ENCODE data around the gene ERC1. TPM values are rescaled to one million over a fixed set of nuclear protein-coding genes. Genes with fewer than 3 reads are reported as not detected.
A peak's percentile ranks its signal among the peaks of the same experiment; 100 is the strongest.

Gene ERC1
- total RNA-seq, 1 donor from 2014 or later, result 40.1 TPM

- no peak for DNase-seq
Observed at GRCh38 chr12:1493781-1494565, 502.9 kb downstream of the ERC1 start.

- DNase-seq, result no peak
Observed at GRCh38 chr12:1494856-1495255, 503.8 kb downstream of the ERC1 start.

- DNase-seq, result no peak
Observed at GRCh38 chr12:1496162-1496900, 505.3 kb downstream of the ERC1 start.

- DNase-seq, result no peak
Observed at GRCh38 chr12:1497161-1497560, 506.1 kb downstream of the ERC1 start.

GRCh38 chr12:1498199-1498740 is 507.2 kb downstream of the ERC1 start:
- no peak for DNase-seq

- DNase-seq, result no peak
Observed at GRCh38 chr12:1499351-1499750, 508.3 kb downstream of the ERC1 start.

- no peak for DNase-seq
Observed at GRCh38 chr12:1500095-1500801, 509.2 kb downstream of the ERC1 start.

GRCh38 chr12:1501001-1501400 is 510.0 kb downstream of the ERC1 start:
- DNase-seq, result no peak

GRCh38 chr12:1501695-1502378 is 510.8 kb downstream of the ERC1 start:
- DNase-seq, result no peak

- peak; percentile 59 for DNase-seq
Observed at GRCh38 chr12:1502379-1502720, 511.3 kb downstream of the ERC1 start.

- no peak for DNase-seq
Observed at GRCh38 chr12:1502831-1503230, 511.8 kb downstream of the ERC1 start.

GRCh38 chr12:1503281-1503711 is 512.3 kb downstream of the ERC1 start:
- DNase-seq, result no peak

- DNase-seq, result no peak
Observed at GRCh38 chr12:1504304-1504894, 513.4 kb downstream of the ERC1 start.

- DNase-seq, result no peak
Observed at GRCh38 chr12:1504895-1505311, 513.9 kb downstream of the ERC1 start.

GRCh38 chr12:1505576-1505975 is 514.6 kb downstream of the ERC1 start:
- no peak for DNase-seq

- no peak for DNase-seq
Observed at GRCh38 chr12:1507308-1507707, 516.3 kb downstream of the ERC1 start.

- DNase-seq, result no peak
Observed at GRCh38 chr12:1509413-1510052, 518.5 kb downstream of the ERC1 start.

GRCh38 chr12:1510056-1510812 is 519.2 kb downstream of the ERC1 start:
- no peak for DNase-seq

GRCh38 chr12:1515010-1515409 is 524.0 kb downstream of the ERC1 start:
- no peak for DNase-seq

GRCh38 chr12:1515428-1515827 is 524.4 kb downstream of the ERC1 start:
- no peak for DNase-seq

- DNase-seq, result no peak
Observed at GRCh38 chr12:1517007-1517406, 526.0 kb downstream of the ERC1 start.

All from skin of body (tissue), 2 donors.